GM19351 (cell line): Measurements from ENCODE around the gene PPP1R17.
A peak's percentile ranks its signal among the peaks of the same experiment; 100 is the strongest.

ENCODE experiments used
- ATAC-seq: cut with Tn5 transposase; IDR thresholded peaks from one replicate; pipeline ENCODE4 v1.9.1; 2021; ENCODE audit warnings: mild to moderate bottlenecking, moderate library complexity; ENCODE audit not compliant: unreplicated experiment

The PPP1R17 gene

GRCh38 chr7:31695859-31696614 is 9.0 kb downstream of the PPP1R17 start:
- ATAC-seq: peak; percentile 52

GRCh38 chr7:31699050-31699449 is 12.0 kb downstream of the PPP1R17 start:
- ATAC-seq: no peak

GRCh38 chr7:31702354-31702753 is 15.3 kb downstream of the PPP1R17 start:
- ATAC-seq: peak; percentile 42

- peak; percentile 69 for ATAC-seq
Measured at GRCh38 chr7:31705377-31705776, 18.4 kb downstream of the PPP1R17 start.

GRCh38 chr7:31707089-31707488 is 20.1 kb downstream of the PPP1R17 start:
- ATAC-seq: peak; percentile 37

- ATAC-seq: no peak
Measured at GRCh38 chr7:31710171-31710570, 23.2 kb downstream of the PPP1R17 start.

- ATAC-seq: no peak
Measured at GRCh38 chr7:31716355-31716754, 29.3 kb downstream of the PPP1R17 start.

GRCh38 chr7:31720366-31720765 is 33.4 kb downstream of the PPP1R17 start:
- ATAC-seq: no peak

GRCh38 chr7:31724696-31725095 is 37.7 kb downstream of the PPP1R17 start:
- no peak for ATAC-seq

GRCh38 chr7:31729195-31729804 is 42.3 kb downstream of the PPP1R17 start:
- no peak for ATAC-seq

- no peak for ATAC-seq
Measured at GRCh38 chr7:31734456-31734855, 47.4 kb downstream of the PPP1R17 start.

- ATAC-seq: peak; percentile 73
Measured at GRCh38 chr7:31735991-31736982, 49.3 kb downstream of the PPP1R17 start.

GRCh38 chr7:31741852-31742251 is 54.8 kb downstream of the PPP1R17 start:
- ATAC-seq: no peak

- ATAC-seq: peak; percentile 94
Measured at GRCh38 chr7:31744294-31744874, 57.4 kb downstream of the PPP1R17 start.

GRCh38 chr7:31747553-31747952 is 60.5 kb downstream of the PPP1R17 start:
- no peak for ATAC-seq

- ATAC-seq: no peak
Measured at GRCh38 chr7:31748084-31748483, 61.1 kb downstream of the PPP1R17 start.

GRCh38 chr7:31751726-31752125 is 64.7 kb downstream of the PPP1R17 start:
- no peak for ATAC-seq
